ENCODE data around the gene IL27RA. TPM values are rescaled to one million over a fixed set of nuclear protein-coding genes. Genes with fewer than 3 reads are reported as not detected.

The IL27RA gene
- total RNA-seq, 4 donors from 2014 or later, result 4.5 to 12.8 (median 6.3) TPM

DNA sequence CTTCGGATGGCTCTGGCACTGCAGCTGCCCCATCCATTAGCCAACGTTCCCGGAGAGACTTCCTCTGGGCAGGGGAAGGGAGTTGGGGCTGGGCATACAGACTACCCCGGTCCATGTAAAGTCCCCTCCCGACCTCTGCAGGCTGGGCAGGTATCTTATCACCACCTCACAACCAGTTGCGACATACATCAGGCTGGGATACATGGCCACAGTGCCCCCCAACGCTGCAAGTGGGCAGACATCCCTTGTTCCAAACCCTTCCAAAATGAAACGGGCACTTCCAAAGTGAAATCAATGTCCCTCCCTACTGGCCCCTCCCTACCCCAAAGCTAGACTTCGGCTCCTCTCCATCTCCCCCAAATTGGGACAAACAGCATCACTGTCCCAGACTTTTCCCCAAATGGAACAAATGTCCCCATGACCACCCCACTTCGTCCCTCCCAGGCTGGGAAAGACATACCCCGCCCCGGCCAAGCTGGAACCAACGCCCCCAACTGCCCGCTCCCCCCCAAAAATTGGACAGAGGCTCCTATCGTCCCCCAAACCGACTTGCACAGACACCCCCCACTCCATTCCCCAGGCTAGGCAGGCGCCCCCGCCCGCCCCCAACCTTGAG, 25.3 kb downstream of the IL27RA start:
- DNase-seq (ENCODE audit: low spot score) (no peak), ATAC-seq (ENCODE audit: low FRiP score) (no peak)
- TF ChIP-seq, protein P1, sequence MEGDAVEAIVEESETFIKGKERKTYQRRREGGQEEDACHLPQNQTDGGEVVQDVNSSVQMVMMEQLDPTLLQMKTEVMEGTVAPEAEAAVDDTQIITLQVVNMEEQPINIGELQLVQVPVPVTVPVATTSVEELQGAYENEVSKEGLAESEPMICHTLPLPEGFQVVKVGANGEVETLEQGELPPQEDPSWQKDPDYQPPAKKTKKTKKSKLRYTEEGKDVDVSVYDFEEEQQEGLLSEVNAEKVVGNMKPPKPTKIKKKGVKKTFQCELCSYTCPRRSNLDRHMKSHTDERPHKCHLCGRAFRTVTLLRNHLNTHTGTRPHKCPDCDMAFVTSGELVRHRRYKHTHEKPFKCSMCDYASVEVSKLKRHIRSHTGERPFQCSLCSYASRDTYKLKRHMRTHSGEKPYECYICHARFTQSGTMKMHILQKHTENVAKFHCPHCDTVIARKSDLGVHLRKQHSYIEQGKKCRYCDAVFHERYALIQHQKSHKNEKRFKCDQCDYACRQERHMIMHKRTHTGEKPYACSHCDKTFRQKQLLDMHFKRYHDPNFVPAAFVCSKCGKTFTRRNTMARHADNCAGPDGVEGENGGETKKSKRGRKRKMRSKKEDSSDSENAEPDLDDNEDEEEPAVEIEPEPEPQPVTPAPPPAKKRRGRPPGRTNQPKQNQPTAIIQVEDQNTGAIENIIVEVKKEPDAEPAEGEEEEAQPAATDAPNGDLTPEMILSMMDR (IDR thresholded peaks at IDR 0.05), result no peak

DNA sequence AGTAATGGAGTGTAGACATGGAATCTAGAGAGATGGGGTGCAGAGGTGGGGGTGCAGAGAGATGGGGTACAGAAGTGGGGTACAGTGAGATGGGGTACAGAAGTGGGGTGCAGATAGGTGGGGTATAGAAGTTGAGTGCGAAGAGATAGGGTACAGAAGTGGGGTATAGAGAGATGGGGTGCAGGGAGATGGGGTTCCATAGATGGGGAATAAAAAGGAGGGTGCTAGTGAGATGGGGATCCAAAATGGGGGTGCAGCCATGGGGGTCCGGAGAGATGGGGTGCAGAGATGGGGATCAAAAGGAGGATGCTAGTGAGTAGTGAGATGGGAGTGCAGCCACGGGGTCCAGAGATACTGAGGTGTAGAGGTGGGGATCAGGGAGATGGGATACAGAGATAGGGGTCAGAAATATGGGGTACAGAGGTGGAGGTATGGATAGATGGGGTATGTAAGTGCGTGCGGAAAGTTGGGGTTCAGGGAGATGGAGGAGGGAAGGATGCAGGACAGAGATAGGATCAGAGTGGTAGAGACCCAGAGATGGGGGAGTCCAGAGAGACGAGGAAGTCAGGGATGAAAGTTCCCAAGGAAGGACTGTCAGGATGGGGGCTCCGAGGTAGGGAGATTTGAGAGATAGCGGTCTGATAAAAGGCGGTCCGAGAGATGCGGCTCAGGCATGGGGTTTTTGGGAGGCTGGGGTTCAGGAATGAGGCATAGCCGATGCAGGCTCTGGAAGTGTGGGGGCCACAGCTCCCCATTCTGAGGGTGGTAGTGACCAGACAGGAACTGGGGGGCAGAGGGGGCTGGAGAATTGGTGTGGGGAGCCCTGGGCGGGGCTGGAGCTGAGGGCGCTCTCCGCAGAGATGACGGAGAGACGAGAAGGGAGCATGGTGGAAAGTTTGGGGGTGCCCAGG, 26.9 kb downstream of the IL27RA start:
- DNase-seq (ENCODE audit: low spot score) (no peak), ATAC-seq (ENCODE audit: low FRiP score) (no peak)
- TF ChIP-seq, protein P1 (IDR thresholded peaks at IDR 0.05), result no peak

DNA sequence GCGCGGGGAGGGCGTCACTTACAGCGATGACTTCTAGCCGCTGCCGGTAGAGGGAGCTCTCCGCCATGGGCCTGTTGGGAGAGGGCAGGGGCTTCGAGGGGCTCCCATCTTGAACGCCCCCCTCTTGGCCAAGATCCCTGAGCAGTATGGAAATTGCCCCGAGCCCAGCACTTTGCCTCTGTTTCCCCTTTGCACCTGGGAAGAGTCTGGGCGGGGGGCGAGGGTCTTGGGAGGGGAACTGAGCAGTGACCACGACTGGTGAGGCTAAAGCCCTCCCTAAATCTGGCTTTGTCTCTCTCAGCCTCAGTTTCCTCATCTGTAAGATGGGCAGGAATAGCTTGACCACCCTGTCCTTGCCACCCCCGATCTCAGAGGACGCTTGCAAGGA, 27.5 kb downstream of the IL27RA start:
- TF ChIP-seq, protein P1 (IDR thresholded peaks at IDR 0.05), result no peak
- DNase-seq (ENCODE audit: low spot score) (no peak), ATAC-seq (ENCODE audit: low FRiP score) (no peak)

DNA sequence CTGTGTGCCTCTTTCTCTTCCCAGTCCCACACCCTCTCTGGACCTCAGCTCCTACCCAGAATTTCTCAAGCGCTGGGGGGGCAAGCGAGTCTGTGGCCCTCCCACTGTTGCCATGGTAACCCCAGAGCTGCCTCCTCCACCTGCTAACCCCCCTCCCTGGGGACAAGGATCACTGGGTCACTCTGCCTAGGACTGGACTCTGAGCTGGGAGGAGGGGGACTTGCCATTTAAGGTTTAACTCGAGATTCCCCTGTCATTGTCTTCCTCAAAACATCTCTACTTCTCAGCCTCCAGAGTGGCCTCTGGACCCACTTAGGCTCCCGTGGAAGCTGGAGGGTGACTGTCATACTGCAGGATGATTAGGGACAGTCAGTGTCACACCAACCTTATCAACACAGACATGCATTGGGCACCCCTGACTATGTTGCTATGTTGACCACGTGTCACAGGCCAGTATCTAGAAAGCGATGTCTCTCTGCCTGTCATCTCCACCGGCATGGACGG, 28.1 kb downstream of the IL27RA start:
- TF ChIP-seq, protein P1 (IDR thresholded peaks at IDR 0.05), result no peak
- DNase-seq (ENCODE audit: low spot score), result no peak
- ATAC-seq (ENCODE audit: low FRiP score), result no peak

DNA sequence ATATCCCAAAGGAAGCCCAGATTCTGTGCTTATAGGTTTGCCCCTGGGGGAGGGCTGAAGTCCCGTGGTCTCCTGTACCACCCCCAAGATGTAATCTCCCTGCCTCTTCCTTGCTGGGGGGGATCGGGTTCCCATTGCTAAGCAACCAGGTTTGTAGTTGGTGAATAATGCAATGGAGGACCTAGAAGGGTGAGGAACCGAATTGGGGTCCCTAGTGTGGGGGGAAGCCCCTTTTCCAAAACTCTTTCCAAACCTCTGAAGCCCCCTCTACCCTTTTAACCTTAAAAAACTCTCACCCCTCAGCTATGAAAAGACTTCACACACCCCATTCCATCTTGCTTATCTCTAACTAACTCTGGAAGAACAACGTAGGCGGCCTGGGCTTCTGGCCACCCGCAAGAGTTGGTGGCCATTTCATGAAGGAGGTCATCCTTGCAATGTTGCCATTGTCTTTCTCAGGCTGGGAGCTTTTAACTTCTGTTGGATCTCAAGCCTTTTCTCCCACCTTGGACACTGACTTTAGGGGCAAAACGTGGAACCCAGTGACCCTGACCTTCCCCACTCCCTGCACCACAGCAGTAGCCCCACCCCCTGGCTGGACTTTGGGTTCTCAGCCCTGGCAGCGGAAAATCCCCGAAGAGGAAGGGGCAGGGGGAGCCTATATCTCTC, 29.7 kb downstream of the IL27RA start:
- TF ChIP-seq, protein P1 (IDR thresholded peaks at IDR 0.05), result no peak
- DNase-seq (ENCODE audit: low spot score) (no peak), ATAC-seq (ENCODE audit: low FRiP score) (no peak)

DNA sequence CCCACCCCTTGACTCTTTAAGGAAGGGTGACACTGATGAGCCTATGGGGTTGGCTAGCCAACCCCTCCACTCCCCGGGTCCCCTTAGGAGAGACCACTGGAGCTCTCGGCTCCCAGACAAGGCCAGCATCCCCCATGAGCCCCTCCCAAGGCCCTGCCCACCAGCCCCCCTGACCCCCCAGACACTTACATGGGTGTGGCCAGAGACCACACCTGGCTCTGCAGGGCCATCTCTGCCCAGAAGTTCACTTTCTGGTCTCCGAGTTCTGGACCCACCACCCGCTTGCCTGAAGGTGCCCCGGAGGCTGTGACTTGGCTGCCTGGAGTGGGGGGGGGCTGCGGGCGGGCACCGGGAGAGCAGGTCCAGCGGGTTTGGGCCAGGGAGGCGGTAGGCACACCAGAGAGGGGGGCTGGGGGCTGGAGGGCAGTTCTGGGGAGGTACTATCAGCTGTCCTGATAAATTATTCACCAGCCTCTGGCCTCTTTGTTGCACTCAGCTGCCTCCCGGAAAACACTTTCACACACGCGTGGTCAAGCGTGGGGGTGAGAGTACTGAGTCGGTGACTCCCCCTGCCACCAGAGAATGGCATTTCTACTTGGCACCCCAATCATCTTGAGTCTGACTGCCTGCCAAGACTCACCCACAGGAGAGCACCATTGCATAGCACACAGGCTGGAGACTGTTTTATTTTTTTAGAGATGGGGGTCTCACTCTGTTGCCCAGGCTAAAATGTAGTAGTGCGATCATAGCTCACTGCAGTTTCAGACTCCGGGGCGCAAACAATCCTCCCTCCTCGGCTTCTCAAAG, 30.4 kb downstream of the IL27RA start, which contains the start of gene PALM3:
Gene PALM3, minus strand, starts transcription at position 326 of the 807 bp plus-strand sequence. Its CDS starts 96 bp downstream, at position 230.
- TF ChIP-seq, protein P1 (IDR thresholded peaks at IDR 0.05), result no peak
- no peak for DNase-seq (ENCODE audit: low spot score)
- ATAC-seq (ENCODE audit: low FRiP score), result no peak

All from omental fat pad (tissue), 4 donors.